Ovary (tissue), 9 donors: ENCODE data around the gene ZC3H15. TPM values are rescaled to one million over a fixed set of nuclear protein-coding genes. Genes with fewer than 3 reads are reported as not detected.

Experiments
- DNase-seq, 5 donors: peaks; one replicate each; pipeline ENCODE4 v3.0.0-alpha.2; 2019 to 2020
- H3K27ac ChIP-seq, 2 donors: fragments of 200-600 bp; one replicate each; pipeline versions ENCODE4 v1.5.1 to v1.8.0; 2019 to 2022
- H3K27me3 ChIP-seq: fragments of 200-600 bp; one replicate; pipeline ENCODE4 v1.8.0; 2022
- H3K36me3 ChIP-seq: fragments of 200-600 bp; sonication (generic); one replicate; pipeline ENCODE4 v1.5.1; 2019
- H3K4me1 ChIP-seq: one replicate; pipeline ENCODE4 v1.8.1; 2013; ENCODE audit warnings: mild to moderate bottlenecking, moderate library complexity; ENCODE audit not compliant: insufficient read depth
- H3K4me3 ChIP-seq: fragments of 200-600 bp; sonication (generic); one replicate; pipeline ENCODE4 v1.5.1; 2017
- H3K9me3 ChIP-seq, 2 donors: fragments of 200-600 bp in 1 of 2; sonication (generic) in 1 of 2; one replicate each; pipeline versions ENCODE4 v1.5.1 to v1.8.1; 2013 to 2019; ENCODE audit warnings: mild to moderate bottlenecking in 1 of 2, moderate library complexity in 1 of 2
- CTCF ChIP-seq, 3 donors: fragments of 450-650 bp in 2 of 3; fragments of 200-600 bp in 1 of 3; IDR thresholded peaks; one replicate each; pipeline versions ENCODE4 v1.5.1 to v1.8.0; 2016 to 2022; ENCODE audit warnings: antibody characterized with exemption in 3 of 3, mild to moderate bottlenecking in 1 of 3
- EP300 ChIP-seq: sonication (generic); formaldehyde crosslinking; IDR thresholded peaks from one replicate; pipeline ENCODE4 v1.6.1; 2017; ENCODE audit warnings: antibody characterized with exemption
- POLR2A ChIP-seq: fragments of 450-650 bp; IDR thresholded peaks from one replicate; pipeline ENCODE4 v1.6.1; 2017; ENCODE audit warnings: antibody characterized with exemption, mild to moderate bottlenecking, moderate library complexity
- WGBS, 3 donors: extraction: QIAGEN DNeasy Blood & Tissue Kit in 1 of 3; methylation state at CpG; one replicate each; pipeline versions ENCODE4 v1.1.5 to v1.1.7; 2013 to 2017; 5-methylcytosine and 5-hydroxymethylcytosine counted together
- intact Hi-C, 4 donors: fragments of 100-400 bp; cut with DNase I; formaldehyde crosslinking; loops; one replicate each; pipeline versions ENCODE4 v1.11.0 to v1.15.1; 2022 to 2023
- polyA plus RNA-seq, 2 donors: library from polyadenylated mRNA; stranded (reverse); fragments of 200-250 nt in 1 of 2; fragments of 350-450 nt in 1 of 2; fragmentation: Illumina TruSeq in 1 of 2; extraction: RNeasy Lipid Tissue Mini Kit (QIAGEN cat#74804) in 1 of 2; gene quantifications; one replicate each; pipeline ENCODE4 v1.2.3, GENCODE V29; 2013 to 2014
- total RNA-seq, 7 donors: library from RNA; depleted of rRNA in 2 of 7; stranded (reverse); fragments of >200 nt in 2 of 7; fragmentation: NEBNext Ultra II Directional in 3 of 7; extraction: Animal tissue kit (Norgen Biotek cat#: 25700) in 3 of 7; gene quantifications; one replicate each; pipeline versions ENCODE4 v1.1.0 to v1.2.4, GENCODE V29; 2016 to 2023
- donor health status: DM: no; HTN: no; CAD: no; lungs with moderate emphysema.
- donor health status: DM: no; HTN: no; CAD: no.
- donor health status: Bipolar disorder and iron deficiency.
- donor health status: DM: yes; HTN: yes; CAD: no.
- donor health status: DM: no; HTN: no; CAD: no.
- donor health status: DM: yes; HTN: yes; CAD: no.

ZC3H15 gene
- total and polyA plus RNA-seq, 9 donors = 36.1 to 58.8 (median 42.7) TPM

- no peak overlapping the region for H3K4me3 ChIP-seq
- 86 to 93% (median 92%) methylated on average over 3 of the region's 3 CpGs for WGBS, 3 donors
- no peaks in the 10 kb centered on the region for H3K27me3 ChIP-seq
- no peak for DNase-seq
- no peak for TF ChIP-seq POLR2A
- no peak for TF ChIP-seq CTCF (IDR thresholded peaks at IDR 0.05)
- TF ChIP-seq EP300 = no peak
- H3K4me1 ChIP-seq = no peaks in the 10 kb centered on the region
- intact Hi-C loops = no loop called here
- no peaks in the 10 kb centered on the region for H3K36me3 ChIP-seq
- no peaks in the 10 kb centered on the region for H3K9me3 ChIP-seq
- H3K27ac ChIP-seq = no peak overlapping the region
Measured at GRCh38 chr2:186442885-186443284, 43.2 kb upstream of the ZC3H15 start.

GRCh38 chr2:186443851-186444250 is 42.2 kb upstream of the ZC3H15 start:
- no peak for TF ChIP-seq POLR2A
- TF ChIP-seq EP300 = no peak
- no peak for TF ChIP-seq CTCF (IDR thresholded peaks at IDR 0.05)
- Histone ChIP-seq H3K27ac (no peak overlapping the region), H3K4me3 (no peak overlapping the region), H3K36me3 (no peaks in the 10 kb centered on the region), H3K27me3 (no peaks in the 10 kb centered on the region), H3K4me1 (no peaks in the 10 kb centered on the region), H3K9me3 (no peaks in the 10 kb centered on the region)
- DNase-seq = no peak
- intact Hi-C loops = no loop called here
- 97 to 98% (median 98%) methylated on average over 2 of the region's 2 CpGs for WGBS, 3 donors

- no peaks in the 10 kb centered on the region for H3K4me1 ChIP-seq
- no peak for TF ChIP-seq EP300
- TF ChIP-seq POLR2A = no peak
- 92 to 96% (median 96%) methylated on average over 4 of the region's 4 CpGs for WGBS, 3 donors
- intact Hi-C loops = no loop called here
- DNase-seq = no peak
- H3K27me3 ChIP-seq = no peaks in the 10 kb centered on the region
- no peak overlapping the region for H3K27ac ChIP-seq
- H3K9me3 ChIP-seq = no peaks in the 10 kb centered on the region
- H3K36me3 ChIP-seq = no peaks in the 10 kb centered on the region
- no peak overlapping the region for H3K4me3 ChIP-seq
Measured at GRCh38 chr2:186445506-186445905, 40.6 kb upstream of the ZC3H15 start.

- no peaks in the 10 kb centered on the region for H3K36me3 ChIP-seq
- no peak for DNase-seq
- no peaks in the 10 kb centered on the region for H3K27me3 ChIP-seq
- intact Hi-C loops = no loop called here
- H3K9me3 ChIP-seq = no peaks in the 10 kb centered on the region
- no peak overlapping the region for H3K27ac ChIP-seq
- H3K4me3 ChIP-seq = no peak overlapping the region
- H3K4me1 ChIP-seq = no peaks in the 10 kb centered on the region
- TF ChIP-seq CTCF (IDR thresholded peaks at IDR 0.05) (no peak), EP300 (no peak), POLR2A (no peak)
Measured at GRCh38 chr2:186455613-186456012, 30.4 kb upstream of the ZC3H15 start.

GRCh38 chr2:186456941-186457340 is 29.1 kb upstream of the ZC3H15 start:
- intact Hi-C loops = no loop called here
- Histone ChIP-seq H3K36me3 (no peaks in the 10 kb centered on the region), H3K4me3 (no peak overlapping the region), H3K27ac (no peak overlapping the region), H3K4me1 (no peaks in the 10 kb centered on the region), H3K9me3 (no peaks in the 10 kb centered on the region), H3K27me3 (no peaks in the 10 kb centered on the region)
- TF ChIP-seq EP300 (no peak), CTCF (IDR thresholded peaks at IDR 0.05) (no peak), POLR2A (no peak)
- 91 to 95% (median 93%) methylated on average over 4 of the region's 4 CpGs for WGBS, 3 donors
- DNase-seq = no peak
